Measurements from ENCODE around the gene HMGCR. TPM values are rescaled to one million over a fixed set of nuclear protein-coding genes. Genes with fewer than 3 reads are reported as not detected.

Gene HMGCR
- total RNA-seq, 2 experiments from 2014 or later, result 50.3 to 50.8 TPM

- no peak for TF ChIP-seq CTCF (IDR thresholded peaks at IDR 0.05)
- Mint-ChIP-seq H3K4me1 (ENCODE audit: low read depth) (no peaks in the 10 kb centered on the region), H3K36me3 (ENCODE audit: low read depth) (peaks cover 11% of the 10 kb centered on the region), H3K9me3 (no peaks in the 10 kb centered on the region), H3K4me3 (no peak overlapping the region), H3K27ac (no peak overlapping the region), H3K27me3 (no peaks in the 10 kb centered on the region)
- intact Hi-C loops (cut with micrococcal nuclease), result no loop called here
- no peak for DNase-seq
- ATAC-seq, result no peak
- ChIA-PET POLR2A (no interaction called here), CTCF (no interaction called here)
These were observed 37.4 kb downstream of the HMGCR start for GRCh38 chr5:75374394-75374814.

GRCh38 chr5:75375414-75375813 is 38.4 kb downstream of the HMGCR start:
- CTCF ChIA-PET, result interaction anchor here (0.6 to 1.6 kb wide), 2 partner anchors 9 to 935 kb away, joined by 3 to 4 read pairs; no protein-coding TSS in a partner anchor
- no peak for TF ChIP-seq CTCF (IDR thresholded peaks at IDR 0.05)
- ATAC-seq (no peak), DNase-seq (no peak)
- Mint-ChIP-seq H3K27me3 (no peaks in the 10 kb centered on the region), H3K36me3 (ENCODE audit: low read depth) (peaks cover 14% of the 10 kb centered on the region), H3K4me3 (no peak overlapping the region), H3K27ac (no peak overlapping the region), H3K4me1 (ENCODE audit: low read depth) (no peaks in the 10 kb centered on the region), H3K9me3 (no peaks in the 10 kb centered on the region)
- POLR2A ChIA-PET, result no interaction called here
- intact Hi-C loops (cut with micrococcal nuclease), result no loop called here

- H3K27ac Mint-ChIP-seq, result no peak overlapping the region
- TF ChIP-seq CTCF (IDR thresholded peaks at IDR 0.05), result no peak
- ChIA-PET POLR2A (interaction anchor here (0.5 kb wide), 1 partner anchor 448 kb away, joined by 3 read pairs; no protein-coding TSS in a partner anchor), CTCF (interaction anchor here (0.8 kb wide), 1 partner anchor 14 kb away, joined by 3 read pairs; no protein-coding TSS in a partner anchor)
- intact Hi-C loops (cut with micrococcal nuclease), result no loop called here
- ATAC-seq (no peak), DNase-seq (no peak)
- no peaks in the 10 kb centered on the region for H3K27me3 Mint-ChIP-seq
- peaks cover 14% of the 10 kb centered on the region for H3K36me3 Mint-ChIP-seq (ENCODE audit: low read depth)
- H3K9me3 Mint-ChIP-seq, result no peaks in the 10 kb centered on the region
- no peak overlapping the region for H3K4me3 Mint-ChIP-seq
- no peaks in the 10 kb centered on the region for H3K4me1 Mint-ChIP-seq (ENCODE audit: low read depth)
These were observed 43.1 kb downstream of the HMGCR start for GRCh38 chr5:75380099-75380498.

GRCh38 chr5:75381456-75381855 is 44.4 kb downstream of the HMGCR start:
- peaks cover 14% of the 10 kb centered on the region for H3K36me3 Mint-ChIP-seq (ENCODE audit: low read depth)
- CTCF ChIA-PET, result no interaction called here

More at GRCh38 chr5:75381456-75381855, 44.4 kb downstream of the HMGCR start:
- no peak for DNase-seq
- ATAC-seq, result no peak
- POLR2A ChIA-PET, result interaction anchor here (0.6 kb wide), 1 partner anchor 20 kb away, joined by 3 read pairs; no protein-coding TSS in a partner anchor
- intact Hi-C loops (cut with micrococcal nuclease), result no loop called here
- Mint-ChIP-seq H3K27ac (no peak overlapping the region), H3K9me3 (no peaks in the 10 kb centered on the region), H3K27me3 (no peaks in the 10 kb centered on the region), H3K4me3 (no peak overlapping the region), H3K4me1 (ENCODE audit: low read depth) (no peaks in the 10 kb centered on the region)
- no peak for TF ChIP-seq CTCF (IDR thresholded peaks at IDR 0.05)

Data from activated CD8-positive, alpha-beta T cell treated with anti-CD3 and anti-CD28 coated beads for 36 hours (primary cell).